HAP-1 (cell line): Measurements from ENCODE around the gene MOCS1.

Experiments
- DNase-seq, 2 experiments: peaks; one replicate each; pipeline ENCODE4 v3.0.0-alpha.2; 2016 to 2020; ENCODE audit warnings: low spot score in 2 of 2
- H3K27me3 ChIP-seq: fragments of 250-450 bp; sonication (Bioruptor Pico); 2 replicates; pipeline ENCODE4 v1.5.1; 2020; ENCODE audit warnings: low read depth, mild to moderate bottlenecking, moderate library complexity
- H3K36me3 ChIP-seq: fragments of 250-450 bp; sonication (Bioruptor Pico); replicated peaks from 2 replicates; pipeline ENCODE4 v1.5.1; 2020; ENCODE audit warnings: mild to moderate bottlenecking
- H3K4me1 ChIP-seq: fragments of 250-450 bp; sonication (Bioruptor Pico); 2 replicates; pipeline ENCODE4 v1.5.1; 2020; ENCODE audit warnings: mild to moderate bottlenecking
- H3K4me3 ChIP-seq: fragments of 250-450 bp; sonication (Bioruptor Pico); 2 replicates; pipeline ENCODE4 v1.5.1; 2020; ENCODE audit warnings: mild to moderate bottlenecking, moderate library complexity
- H3K9me3 ChIP-seq: fragments of 250-450 bp; sonication (Bioruptor Pico); 2 replicates; pipeline ENCODE4 v1.5.1; 2020; ENCODE audit warnings: mild to moderate bottlenecking, moderate library complexity
- in situ Hi-C: fragments of 300-500 bp; cut with MboI; formaldehyde crosslinking; loops from 3 replicates; pipeline ENCODE4 v1.14.3; 2020; ENCODE audit warnings: low sequenced_read_pairs, inconsistent platforms, mixed read lengths

MOCS1 gene

GRCh38 chr6:39925191-39925930, 8.9 kb downstream of the MOCS1 start:
- no peaks in the 10 kb centered on the region for H3K27me3 ChIP-seq
- no peak overlapping the region for H3K4me3 ChIP-seq
- no peaks in the 10 kb centered on the region for H3K36me3 ChIP-seq
- H3K4me1 ChIP-seq: no peaks in the 10 kb centered on the region
- in situ Hi-C loops: no loop called here
- no peaks in the 10 kb centered on the region for H3K9me3 ChIP-seq
- DNase-seq: no peak

DNA sequence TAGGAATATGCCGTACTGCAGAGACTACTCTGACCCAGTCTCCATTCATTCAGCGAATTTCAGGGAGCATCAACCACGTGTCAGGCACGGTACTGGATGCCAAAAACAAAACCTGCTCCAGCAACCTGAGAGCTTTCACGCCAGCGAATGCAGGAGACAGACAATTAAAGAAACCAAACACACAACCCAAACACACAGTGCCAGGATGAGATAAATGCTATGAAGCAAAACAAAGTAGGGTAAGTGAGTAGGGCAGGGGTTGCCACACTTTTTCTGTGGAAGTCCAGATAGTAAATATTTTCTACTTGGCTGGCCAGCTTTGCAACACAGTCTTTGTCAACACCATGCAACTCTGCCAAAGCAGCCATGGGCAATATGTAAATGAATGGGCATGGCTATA, 10.0 kb downstream of the MOCS1 start:
- no peak for DNase-seq
- in situ Hi-C loops: no loop called here
- Histone ChIP-seq H3K27me3 (no peaks in the 10 kb centered on the region), H3K4me3 (no peak overlapping the region), H3K36me3 (no peaks in the 10 kb centered on the region), H3K4me1 (no peaks in the 10 kb centered on the region), H3K9me3 (no peaks in the 10 kb centered on the region)

GRCh38 chr6:39923861-39924260, 10.4 kb downstream of the MOCS1 start:
- in situ Hi-C loops: no loop called here
- no peak for DNase-seq
- H3K36me3 ChIP-seq: no peaks in the 10 kb centered on the region

DNA sequence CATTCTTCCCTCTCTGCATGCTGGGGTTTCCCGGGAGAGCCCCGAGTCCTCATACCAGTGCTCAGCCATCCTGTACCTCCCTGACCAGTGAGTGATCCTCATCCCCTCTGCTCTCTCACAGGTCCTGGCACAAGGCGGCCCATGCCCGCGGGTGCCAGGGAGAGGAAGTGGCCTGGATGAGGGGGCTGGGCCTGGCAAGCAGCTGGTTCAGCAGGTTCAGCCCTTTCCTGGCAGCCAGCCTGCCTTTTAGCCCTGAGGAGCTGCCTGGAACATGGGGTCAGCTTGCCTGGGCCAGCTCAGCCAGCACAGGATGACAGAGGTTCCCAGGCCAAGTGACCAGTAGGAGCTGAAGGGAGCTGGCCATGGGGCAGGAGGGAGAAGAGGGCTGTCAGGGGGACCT, 10.9 kb downstream of the MOCS1 start:
- no peak overlapping the region for H3K4me3 ChIP-seq
- no peaks in the 10 kb centered on the region for H3K9me3 ChIP-seq
- in situ Hi-C loops: no loop called here
- no peak for DNase-seq
- no peaks in the 10 kb centered on the region for H3K4me1 ChIP-seq
- H3K27me3 ChIP-seq: no peaks in the 10 kb centered on the region
- no peaks in the 10 kb centered on the region for H3K36me3 ChIP-seq

More at GRCh38 chr6:39923861-39924260, 10.4 kb downstream of the MOCS1 start:
- no peak overlapping the region for H3K4me3 ChIP-seq
- no peaks in the 10 kb centered on the region for H3K27me3 ChIP-seq
- H3K9me3 ChIP-seq: no peaks in the 10 kb centered on the region
- H3K4me1 ChIP-seq: no peaks in the 10 kb centered on the region

- in situ Hi-C loops: no loop called here
- Histone ChIP-seq H3K9me3 (no peaks in the 10 kb centered on the region), H3K4me3 (no peak overlapping the region), H3K36me3 (no peaks in the 10 kb centered on the region), H3K27me3 (no peaks in the 10 kb centered on the region), H3K4me1 (no peaks in the 10 kb centered on the region)
- DNase-seq: no peak
Observed at GRCh38 chr6:39922821-39923220, 11.4 kb downstream of the MOCS1 start.

DNA sequence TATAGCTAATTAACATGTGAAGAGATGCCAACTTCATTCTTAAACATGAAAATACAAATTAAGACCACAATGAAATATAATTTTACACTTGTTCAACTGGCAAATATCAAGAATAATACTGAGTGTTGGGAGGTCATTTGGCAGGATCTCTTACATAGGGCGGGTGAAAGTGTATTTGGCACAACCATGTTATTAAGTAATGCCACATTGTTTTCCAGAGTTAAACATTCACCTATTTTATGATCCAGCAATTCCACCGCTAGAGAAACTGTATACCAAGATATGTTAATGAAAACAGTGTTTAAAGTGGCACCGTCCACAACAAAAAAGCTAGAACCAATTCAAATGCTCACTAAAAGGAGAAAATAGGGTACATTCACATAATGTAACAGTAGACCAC, 14.1 kb downstream of the MOCS1 start:
- in situ Hi-C loops: no loop called here
- Histone ChIP-seq H3K4me1 (no peaks in the 10 kb centered on the region), H3K4me3 (no peak overlapping the region), H3K36me3 (no peaks in the 10 kb centered on the region), H3K27me3 (no peaks in the 10 kb centered on the region), H3K9me3 (no peaks in the 10 kb centered on the region)
- no peak for DNase-seq

- Histone ChIP-seq H3K27me3 (no peaks in the 10 kb centered on the region), H3K4me1 (no peaks in the 10 kb centered on the region), H3K36me3 (no peaks in the 10 kb centered on the region), H3K4me3 (no peak overlapping the region), H3K9me3 (no peaks in the 10 kb centered on the region)
- in situ Hi-C loops: no loop called here
- no peak for DNase-seq
Observed at GRCh38 chr6:39918831-39919230, 15.4 kb downstream of the MOCS1 start.

- no peak overlapping the region for H3K4me3 ChIP-seq
- DNase-seq: no peak
- in situ Hi-C loops: no loop called here
- H3K36me3 ChIP-seq: no peaks in the 10 kb centered on the region
- H3K4me1 ChIP-seq: no peaks in the 10 kb centered on the region
- H3K9me3 ChIP-seq: no peaks in the 10 kb centered on the region
- no peaks in the 10 kb centered on the region for H3K27me3 ChIP-seq
Observed at GRCh38 chr6:39917981-39918380, 16.3 kb downstream of the MOCS1 start.

DNA sequence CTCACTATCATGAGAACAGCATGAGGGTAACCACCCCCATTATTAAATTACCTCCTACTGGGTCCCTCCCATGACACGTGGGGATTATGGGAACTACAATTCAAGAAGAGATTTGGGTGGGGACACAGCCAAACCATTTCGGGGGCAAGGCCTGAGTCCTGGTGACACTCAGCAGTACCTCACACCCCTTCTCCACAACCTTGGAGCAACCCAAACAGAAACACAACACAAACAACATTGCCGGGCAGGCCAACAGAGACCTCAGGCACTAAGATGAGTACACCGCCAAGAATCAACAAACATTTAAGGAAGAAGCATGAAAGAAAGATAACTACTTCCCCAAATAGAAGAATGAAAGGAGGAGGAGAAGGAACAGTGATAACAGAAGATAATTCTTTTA, 16.9 kb downstream of the MOCS1 start:
- in situ Hi-C loops: no loop called here
- no peaks in the 10 kb centered on the region for H3K36me3 ChIP-seq

DNA sequence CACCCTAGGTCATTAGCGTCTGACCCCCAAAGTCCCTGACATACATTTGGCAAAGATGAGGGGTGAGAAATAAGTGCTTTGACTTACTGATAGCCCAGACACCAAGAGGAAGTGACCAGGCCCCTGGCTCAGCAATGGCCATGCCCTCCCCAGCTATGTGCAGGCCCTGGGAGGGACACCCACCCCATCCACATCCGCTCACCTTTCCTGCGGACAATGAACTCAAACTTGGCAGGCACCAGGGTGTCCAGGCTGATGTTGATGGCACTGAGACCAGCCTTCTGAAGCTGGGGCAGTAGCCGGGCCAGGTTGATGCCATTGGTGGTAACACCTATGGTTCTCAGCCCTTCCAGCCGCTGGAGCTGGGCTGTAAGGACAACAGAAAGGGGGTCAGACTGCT, 18.4 kb downstream of the MOCS1 start:
- no peak overlapping the region for H3K4me3 ChIP-seq
- in situ Hi-C loops: no loop called here
- H3K27me3 ChIP-seq: no peaks in the 10 kb centered on the region
- H3K36me3 ChIP-seq: no peaks in the 10 kb centered on the region
- DNase-seq: no peak
- H3K4me1 ChIP-seq: no peaks in the 10 kb centered on the region
- no peaks in the 10 kb centered on the region for H3K9me3 ChIP-seq

More for the DNA sequence above, 16.9 kb downstream of the MOCS1 start:
- Histone ChIP-seq H3K4me3 (no peak overlapping the region), H3K27me3 (no peaks in the 10 kb centered on the region), H3K4me1 (no peaks in the 10 kb centered on the region), H3K9me3 (no peaks in the 10 kb centered on the region)
- no peak for DNase-seq

DNA sequence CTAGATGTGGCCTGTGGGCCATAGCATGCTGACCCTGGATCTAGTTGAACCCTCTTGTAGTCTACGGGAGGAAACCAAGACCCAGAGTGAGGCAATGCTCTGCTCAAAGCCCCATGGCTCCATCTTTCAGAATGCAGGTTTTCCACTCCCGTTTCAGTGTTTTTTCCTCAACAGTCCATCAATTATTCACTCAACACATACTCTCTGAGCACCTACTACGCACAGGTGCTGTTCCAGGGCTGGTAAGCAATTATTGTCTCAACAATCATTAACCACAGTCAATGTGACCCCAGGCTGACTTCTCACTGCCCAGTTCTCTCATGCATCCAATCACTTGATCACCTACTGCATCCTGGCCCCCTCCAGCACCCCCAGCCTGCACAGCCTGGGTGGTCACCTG, 20.0 kb downstream of the MOCS1 start:
- Histone ChIP-seq H3K36me3 (no peaks in the 10 kb centered on the region), H3K4me1 (no peaks in the 10 kb centered on the region), H3K9me3 (no peaks in the 10 kb centered on the region), H3K4me3 (no peak overlapping the region), H3K27me3 (no peaks in the 10 kb centered on the region)
- in situ Hi-C loops: no loop called here
- DNase-seq: no peak

DNA sequence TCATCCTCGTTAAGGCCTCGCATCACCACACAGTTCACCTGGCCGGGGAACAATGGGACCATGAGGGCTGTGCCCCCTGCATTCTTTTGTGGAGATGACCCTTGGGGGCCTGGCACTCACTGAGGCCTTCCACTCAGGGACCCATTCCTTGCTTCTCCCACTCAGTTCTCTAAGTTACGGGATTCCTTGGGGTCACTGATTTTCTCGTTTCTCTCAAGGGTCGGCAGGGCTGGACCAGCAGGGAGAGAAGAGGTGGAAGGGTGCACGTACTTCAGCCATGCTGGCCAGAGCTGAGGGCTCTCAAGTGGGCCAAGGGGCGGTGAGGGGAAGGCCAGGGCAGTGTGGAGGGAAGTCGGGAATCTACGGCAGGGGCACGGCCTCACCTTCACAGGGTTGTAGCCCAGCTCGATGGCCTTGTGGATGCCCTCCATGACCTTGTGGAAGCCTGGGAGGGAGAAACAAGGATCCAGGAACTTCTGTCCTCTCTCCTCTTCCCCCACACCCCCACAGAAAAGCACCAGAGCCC, 20.8 kb downstream of the MOCS1 start:
- Histone ChIP-seq H3K4me1 (no peaks in the 10 kb centered on the region), H3K36me3 (no peaks in the 10 kb centered on the region), H3K4me3 (no peak overlapping the region), H3K27me3 (no peaks in the 10 kb centered on the region), H3K9me3 (no peaks in the 10 kb centered on the region)
- no peak for DNase-seq
- in situ Hi-C loops: no loop called here

DNA sequence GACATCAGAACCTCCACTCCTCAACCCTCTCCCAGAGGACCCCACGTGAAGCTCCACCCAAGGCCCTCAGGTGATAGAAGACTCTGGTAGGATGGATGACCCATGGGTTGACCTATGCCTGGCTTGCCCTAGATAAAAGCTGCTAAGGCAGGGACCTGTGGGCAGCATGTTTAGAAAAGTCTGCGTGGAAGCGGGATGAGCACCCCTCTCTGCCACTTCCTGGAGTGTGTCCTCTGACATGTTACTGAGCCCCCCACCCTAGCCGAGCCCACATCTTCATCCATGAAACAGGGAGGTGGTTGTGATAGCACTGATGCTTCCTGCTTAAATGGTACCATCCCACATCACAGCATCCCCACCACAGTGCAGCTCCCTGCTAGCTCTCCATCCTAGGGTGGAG, 21.8 kb downstream of the MOCS1 start:
- Histone ChIP-seq H3K4me1 (no peaks in the 10 kb centered on the region), H3K36me3 (no peaks in the 10 kb centered on the region), H3K27me3 (no peaks in the 10 kb centered on the region), H3K4me3 (no peak overlapping the region), H3K9me3 (no peaks in the 10 kb centered on the region)
- in situ Hi-C loops: no loop called here
- DNase-seq: no peak

DNA sequence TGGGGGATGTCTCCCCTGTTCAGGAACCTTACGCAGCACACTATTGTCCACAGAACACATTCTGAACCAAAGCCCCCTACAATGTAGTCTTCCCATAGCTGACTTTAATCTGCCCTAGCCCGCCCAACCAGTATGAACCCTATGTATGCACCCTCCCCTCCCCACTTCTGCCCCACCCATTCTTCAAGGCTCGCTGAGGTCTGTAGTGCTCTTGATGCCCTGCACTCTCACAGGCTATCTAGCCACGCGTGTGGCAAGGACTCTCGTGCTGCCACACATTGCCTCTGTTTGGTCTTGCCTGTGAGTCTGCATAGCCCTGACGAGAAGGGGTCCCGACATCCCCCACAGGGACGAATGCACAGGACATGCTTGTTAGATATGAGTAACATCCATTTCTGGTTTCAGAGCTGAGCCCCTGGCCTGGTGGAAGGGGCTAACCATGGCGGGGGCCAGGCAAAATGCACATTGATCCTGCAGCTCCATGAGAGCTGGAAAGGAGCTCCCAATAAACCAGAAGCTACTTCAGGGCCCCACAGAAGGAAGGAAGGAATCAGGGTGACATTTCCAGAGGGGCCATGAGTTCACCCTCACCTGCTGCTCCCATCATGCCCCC, 22.6 kb downstream of the MOCS1 start:
- no peaks in the 10 kb centered on the region for H3K9me3 ChIP-seq
- H3K27me3 ChIP-seq: no peaks in the 10 kb centered on the region
- no peak for DNase-seq
- in situ Hi-C loops: no loop called here
- no peak overlapping the region for H3K4me3 ChIP-seq
- H3K4me1 ChIP-seq: no peaks in the 10 kb centered on the region
- no peaks in the 10 kb centered on the region for H3K36me3 ChIP-seq
